Caki2 (cell line): ENCODE measurements around the gene C2orf80. TPM values are rescaled to one million over a fixed set of nuclear protein-coding genes. Genes with fewer than 3 reads are reported as not detected.
"Not testable (repeated sequence)": the region's sequence is repeated elsewhere in the genome, so short reads cannot be mapped to it uniquely, and the experiment has no call there.

ENCODE experiments used
- DNase-seq: peaks from one replicate; pipeline ENCODE4 v3.0.0-alpha.2; 2015; ENCODE audit warnings: low read depth
- in situ Hi-C: cut with HindIII; loops from 2 replicates; pipeline ENCODE4 v1.10.0; 2016; ENCODE audit warnings: low sequenced_read_pairs, low pct_unique_long_range_greater_than_20kb, mixed read lengths
- total RNA-seq: library from RNA; depleted of rRNA; stranded (reverse); fragments of >200 nt; shearing (Covaris generic); gene quantifications from 2 replicates; pipeline ENCODE4 v1.2.3, GENCODE V29; 2014; ENCODE audit warnings: low replicate concordance; rRNA removed

The C2orf80 gene
- total RNA-seq, result not detected in 2 replicates

GRCh38 chr2:208189810-208190503 is at the start of gene C2orf80:
Gene C2orf80, minus strand, starts transcription at chr2:208190030. Its CDS starts 3,044 bp downstream, at chr2:208186986.
- in situ Hi-C loops, result no loop called here
- DNase-seq, result no peak

DNA sequence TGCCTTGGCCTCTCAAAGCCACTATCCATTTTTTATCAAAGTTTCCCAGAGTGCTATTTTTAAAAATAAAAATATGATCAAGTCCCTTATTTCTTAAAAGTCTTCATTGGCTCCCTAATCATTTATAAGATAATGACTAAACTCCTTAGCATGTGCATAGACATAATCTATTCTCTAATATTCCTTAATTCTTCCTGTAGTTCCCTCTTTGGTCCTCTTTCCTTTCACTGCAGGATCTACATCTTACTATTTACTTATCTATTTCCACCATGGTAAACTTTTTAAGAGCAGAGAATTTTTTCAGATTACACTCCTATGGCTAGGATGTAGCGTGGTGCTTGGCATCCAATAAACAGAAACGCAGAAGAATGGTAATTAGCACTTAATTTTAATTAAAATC is 46.0 kb upstream of the C2orf80 start:
- no peak for DNase-seq
- in situ Hi-C loops, result no loop called here

GRCh38 chr2:208234786-208235185 is 45.0 kb upstream of the C2orf80 start:
- in situ Hi-C loops, result no loop called here
- no peak for DNase-seq

DNA sequence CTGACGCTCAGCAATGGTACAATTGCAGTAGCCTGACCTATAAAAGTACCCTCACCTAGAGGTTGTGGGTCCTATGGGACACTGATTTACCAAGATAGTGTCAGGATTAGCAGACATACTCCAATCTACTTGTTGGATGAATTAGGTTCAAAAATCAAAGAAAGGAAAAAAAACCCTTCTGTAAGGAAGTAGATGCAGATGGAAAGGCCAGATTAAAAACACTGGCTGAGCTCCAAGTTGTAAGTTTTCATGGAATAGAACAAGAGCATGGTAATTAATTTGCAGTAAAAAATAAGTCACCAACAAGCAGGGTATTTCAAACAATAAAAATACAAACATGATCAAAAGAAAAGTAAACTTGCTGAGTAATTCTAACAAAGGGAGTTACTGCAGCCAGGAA is 38.6 kb upstream of the C2orf80 start:
- DNase-seq, result no peak
- in situ Hi-C loops, result no loop called here

GRCh38 chr2:208227581-208228232 is 37.9 kb upstream of the C2orf80 start:
- in situ Hi-C loops, result no loop called here
- DNase-seq, result no peak

- no peak for DNase-seq
- in situ Hi-C loops, result no loop called here
These were observed 35.0 kb upstream of the C2orf80 start for GRCh38 chr2:208224802-208225201.

- in situ Hi-C loops, result no loop called here
- no peak for DNase-seq
These were observed 32.5 kb upstream of the C2orf80 start for GRCh38 chr2:208222351-208222750.

- in situ Hi-C loops, result not testable (repeated sequence)
These were observed 32.0 kb upstream of the C2orf80 start for GRCh38 chr2:208221873-208222272.

DNA sequence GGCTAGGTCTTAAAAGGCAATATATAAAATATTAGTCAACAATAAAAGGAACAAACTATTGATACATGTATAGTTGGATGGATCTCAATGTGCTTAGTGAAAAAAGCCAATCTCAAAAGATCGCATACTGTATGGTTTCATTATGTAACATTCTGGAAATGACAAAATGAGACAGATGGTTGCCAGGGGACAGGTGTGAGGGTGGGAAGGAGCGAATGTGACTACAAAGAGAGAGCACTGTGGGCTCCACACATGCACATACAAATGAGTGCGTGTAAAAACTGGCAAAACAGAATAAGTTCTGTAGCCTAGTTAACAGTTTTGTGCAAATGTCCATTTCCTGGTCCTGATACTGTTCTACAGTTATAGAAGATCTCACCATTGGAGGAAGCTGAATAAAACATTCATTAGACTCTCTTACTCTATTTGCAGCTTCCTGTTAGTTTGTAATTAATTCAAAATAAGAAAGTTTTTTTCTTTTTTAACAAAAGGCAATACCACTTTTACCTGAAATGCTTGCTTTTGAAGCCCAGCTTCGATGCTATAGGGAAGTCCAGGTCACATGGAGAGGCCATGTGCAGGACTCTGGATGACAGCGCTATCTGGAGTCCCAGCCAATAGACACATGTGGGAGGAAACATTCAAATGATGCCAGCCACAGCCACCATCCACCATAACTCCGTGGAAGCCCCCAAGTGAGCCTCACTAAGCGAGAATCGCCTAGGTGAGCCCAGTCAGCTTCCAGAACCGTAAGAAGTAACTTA is 21.0 kb upstream of the C2orf80 start:
- in situ Hi-C loops, result no loop called here
- DNase-seq, result no peak

More at GRCh38 chr2:208221873-208222272, 32.0 kb upstream of the C2orf80 start:
- DNase-seq, result not testable (repeated sequence)

DNA sequence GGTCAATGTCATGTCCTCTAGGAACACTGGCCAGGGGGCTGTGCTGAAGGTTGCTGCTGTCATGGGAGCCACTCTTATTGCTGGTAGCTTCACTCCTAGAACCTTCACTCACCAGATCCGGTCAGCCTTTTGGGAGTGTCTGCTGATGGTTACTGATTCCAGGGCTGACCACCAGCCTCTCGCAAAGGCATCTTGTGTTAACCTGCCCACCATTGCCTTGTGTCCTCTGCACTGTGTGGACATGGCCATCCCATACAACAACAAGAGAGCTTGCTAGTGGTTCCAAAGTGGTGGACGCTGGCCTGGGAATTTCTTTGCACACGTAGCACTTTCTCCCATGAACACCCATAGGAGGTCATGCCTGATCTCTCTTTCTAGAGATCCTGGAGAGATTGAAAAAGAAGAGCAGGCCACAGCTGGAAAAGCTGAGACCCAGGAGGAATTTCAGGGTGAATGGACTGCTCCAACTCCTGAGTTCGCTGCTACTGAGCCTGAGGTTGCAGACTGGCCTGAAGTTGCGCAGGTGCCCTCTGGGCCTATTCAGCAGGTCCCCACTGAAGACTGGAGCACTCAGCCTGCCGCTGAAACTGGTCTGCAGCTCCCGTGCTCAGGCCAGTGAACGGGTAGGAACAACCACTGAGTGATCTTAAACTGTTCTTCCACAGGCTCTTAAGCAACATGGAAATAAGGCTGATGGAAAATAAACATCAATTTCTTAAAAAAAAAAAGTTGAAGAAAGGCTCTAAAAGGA is 18.7 kb upstream of the C2orf80 start:
- DNase-seq, result no peak
- in situ Hi-C loops, result no loop called here

GRCh38 chr2:208207769-208208168 is 17.9 kb upstream of the C2orf80 start:
- no peak for DNase-seq
- in situ Hi-C loops, result no loop called here

DNA sequence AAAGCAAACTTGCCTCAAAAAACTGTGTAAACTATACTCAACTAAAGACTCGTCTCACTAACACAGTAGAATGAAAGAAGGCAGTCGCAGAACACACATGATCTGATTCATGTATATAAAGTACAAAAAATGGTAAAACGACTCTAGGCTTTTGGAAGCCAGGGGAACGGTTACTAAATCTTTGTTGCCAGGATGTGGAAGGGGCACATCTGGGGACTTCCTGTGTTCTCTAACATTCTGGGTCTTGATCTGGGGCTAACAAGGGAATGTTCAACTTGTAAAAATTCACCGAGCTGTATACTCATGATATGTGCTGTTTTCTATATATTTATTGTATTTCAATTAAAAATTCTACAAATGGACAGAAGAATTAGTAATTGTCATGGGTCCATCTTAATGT is 14.3 kb upstream of the C2orf80 start:
- no peak for DNase-seq
- in situ Hi-C loops, result no loop called here

GRCh38 chr2:208195531-208195930 is 5.7 kb upstream of the C2orf80 start:
- DNase-seq, result no peak
- in situ Hi-C loops, result no loop called here

DNA sequence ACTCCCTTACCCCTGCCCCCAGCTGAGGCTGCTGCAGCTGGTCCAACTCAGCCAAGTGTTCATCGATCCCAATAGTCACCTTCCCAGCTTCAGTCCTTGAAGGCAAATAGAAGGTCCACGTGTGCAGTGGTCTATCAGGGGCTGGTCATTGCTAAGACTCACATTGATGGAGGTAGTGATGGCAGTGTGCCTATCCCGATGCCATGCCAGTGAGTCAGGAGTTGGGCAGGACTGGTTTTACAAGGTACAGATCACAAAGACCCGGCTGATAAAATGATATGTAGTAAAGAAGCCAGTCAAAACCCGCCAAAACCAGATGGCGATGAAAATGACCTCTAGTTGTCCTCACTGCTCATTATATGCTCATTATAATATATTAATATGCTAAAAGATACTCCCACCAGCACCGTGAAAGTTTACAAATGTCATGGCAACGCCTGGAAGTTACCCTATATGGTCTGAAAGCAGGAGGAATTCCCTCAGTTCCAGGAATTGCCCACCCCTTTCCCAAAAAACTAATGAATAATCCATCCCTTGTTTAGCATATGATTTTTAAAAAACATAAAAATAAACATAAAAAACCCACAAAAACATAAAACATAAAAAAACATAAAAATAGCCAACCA is 2.9 kb upstream of the C2orf80 start:
- in situ Hi-C loops, result no loop called here
- no peak for DNase-seq

DNA sequence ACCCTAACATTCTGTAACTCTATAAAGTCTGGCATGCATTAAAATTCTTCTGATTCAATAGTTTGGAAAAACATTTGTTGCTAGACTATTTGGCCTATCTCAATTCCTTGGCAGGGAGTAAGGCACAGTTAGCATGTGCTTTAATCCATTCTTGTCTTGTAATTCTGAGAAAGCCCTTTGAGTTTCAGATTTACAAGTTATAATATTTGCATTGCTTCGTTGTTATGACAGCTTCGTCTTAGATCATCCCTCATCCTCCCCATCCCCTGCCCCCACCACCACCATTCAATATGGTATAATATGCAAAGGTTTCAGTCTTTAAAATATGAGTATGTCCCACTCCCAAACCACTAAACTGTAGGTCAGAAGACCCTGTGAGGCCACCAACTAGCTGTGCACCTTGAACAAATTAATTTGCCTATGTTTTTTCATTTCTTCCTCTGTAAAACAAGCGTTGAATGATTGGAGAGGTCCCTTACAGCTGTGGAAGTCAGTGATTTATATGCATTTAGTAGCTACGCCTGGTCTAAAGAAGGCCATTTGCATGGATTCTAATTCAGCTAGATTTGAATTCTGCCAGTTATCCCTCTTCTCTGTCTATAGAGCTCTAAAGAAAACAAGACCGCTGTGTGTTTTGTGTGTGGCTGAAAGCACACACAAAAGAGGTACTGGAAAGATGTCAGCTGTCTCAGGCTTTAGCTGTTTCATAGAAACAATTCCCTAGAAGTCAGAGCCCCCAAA is 591 bp downstream of the C2orf80 start:
- in situ Hi-C loops, result no loop called here
- DNase-seq, result no peak

DNA sequence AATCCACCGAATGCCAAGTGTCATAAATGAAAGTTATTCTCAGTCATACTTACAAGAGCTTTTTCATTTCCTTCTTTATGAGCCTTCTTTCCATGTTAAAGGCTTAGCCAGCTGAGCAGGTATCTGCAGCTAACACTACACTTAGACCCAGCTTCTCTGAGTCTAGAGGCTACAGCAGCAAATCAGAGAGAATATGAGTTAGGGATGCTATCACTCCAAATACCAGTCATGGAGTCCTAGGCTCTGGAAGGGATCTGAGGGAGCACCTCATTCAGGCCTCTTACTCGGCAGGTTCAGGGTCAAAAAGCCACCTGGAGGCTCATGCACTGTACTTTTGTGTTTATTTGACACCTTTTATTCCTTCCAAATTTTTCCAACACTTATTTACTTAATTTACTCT is 2.9 kb downstream of the C2orf80 start:
- in situ Hi-C loops, result no loop called here
- DNase-seq, result no peak

DNA sequence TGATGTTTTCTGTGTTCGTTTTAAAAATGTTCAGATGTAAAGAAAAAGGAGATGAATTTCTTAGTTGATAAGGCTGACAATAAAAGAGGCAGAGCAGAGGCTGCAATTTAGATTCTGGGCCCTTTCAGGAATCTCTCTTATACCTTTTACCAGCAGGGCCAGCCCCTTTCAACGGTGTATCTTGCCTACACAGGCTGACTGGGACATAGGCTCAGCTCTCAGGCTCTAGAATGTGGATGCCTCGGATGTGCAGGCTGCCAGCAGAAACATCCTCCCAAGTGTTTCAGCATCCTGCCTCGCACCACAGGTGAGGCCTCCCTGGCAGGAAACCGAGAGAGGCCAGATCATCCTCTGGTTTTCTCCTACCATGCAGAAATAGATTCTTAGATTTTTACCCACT is 3.4 kb downstream of the C2orf80 start:
- DNase-seq, result no peak
- in situ Hi-C loops, result no loop called here
